Gastrocnemius medialis (tissue), 4 donors: Measurements from ENCODE around the gene PRKCA.

Experiments
- CTCF ChIP-seq, 5 experiments: fragments of 450-650 bp in 3 of 5; fragments of 200-600 bp in 2 of 5; sonication (generic) in 2 of 5; IDR thresholded peaks in 4 of 5; conservative IDR thresholded peaks in 1 of 5; 1 replicate in 4 of 5; 2 replicates in 1 of 5; pipeline ENCODE4 v1.5.1; 2016 to 2019; ENCODE audit warnings: antibody characterized with exemption in 5 of 5, mild to moderate bottlenecking in 3 of 5, moderate library complexity in 3 of 5
- POLR2A ChIP-seq, 2 donors: fragments of 450-650 bp; IDR thresholded peaks; one replicate each; pipeline ENCODE4 v1.6.1; 2017; ENCODE audit warnings: antibody characterized with exemption in 2 of 2, mild to moderate bottlenecking in 2 of 2, moderate library complexity in 2 of 2

GRCh38 chr17:66446419-66446818 lies 144.0 kb downstream of the PRKCA start:
- TF ChIP-seq CTCF (IDR thresholded peaks at IDR 0.05 in 4 of 5, conservative IDR thresholded peaks at IDR 0.05 in 1 of 5) (no peak), POLR2A (IDR thresholded peaks at IDR 0.05) (no peak)
